Colonic mucosa (tissue), 4 donors: ENCODE results near the gene MEI4. TPM values are rescaled to one million over a fixed set of nuclear protein-coding genes. Genes with fewer than 3 reads are reported as not detected.

Experiments used
- DNase-seq: peaks from one replicate; pipeline ENCODE4 v3.0.0-alpha.2; 2020
- H3K27ac ChIP-seq: fragments of 200-600 bp; one replicate; pipeline ENCODE4 v1.8.0; 2021
- H3K27me3 ChIP-seq: fragments of 200-600 bp; one replicate; pipeline ENCODE4 v1.8.0; 2021
- H3K36me3 ChIP-seq: fragments of 200-600 bp; one replicate; pipeline ENCODE4 v1.8.0; 2021
- H3K4me1 ChIP-seq: fragments of 200-600 bp; one replicate; pipeline ENCODE4 v1.8.0; 2021; ENCODE audit warnings: mild to moderate bottlenecking
- H3K4me3 ChIP-seq: fragments of 200-600 bp; one replicate; pipeline ENCODE4 v1.8.0; 2021
- H3K9ac ChIP-seq, 2 donors: one replicate each; pipeline ENCODE4 v1.7.0; 2013; ENCODE audit warnings: control low read depth in 2 of 2, low read depth in 2 of 2, low read length in 2 of 2
- H3K9me3 ChIP-seq: fragments of 200-600 bp; one replicate; pipeline ENCODE4 v1.8.0; 2021
- intact Hi-C: fragments of 100-400 bp; cut with DNase I; formaldehyde crosslinking; loops from one replicate; pipeline ENCODE4 v1.14.1; 2022
- total RNA-seq, 2 donors: library from RNA; stranded (reverse); fragmentation: NEBNext Ultra II Directional in 1 of 2; extraction: Animal tissue kit (Norgen Biotek cat#: 25700) in 1 of 2; gene quantifications; one replicate each; pipeline ENCODE4 v1.2.1, GENCODE V29; 2021
- TF ChIP-seq, protein P1 (sequence below): fragments of 200-600 bp; IDR thresholded peaks from one replicate; pipeline ENCODE4 v1.8.0; 2022; ENCODE audit warnings: antibody characterized with exemption, mild to moderate bottlenecking
- donor health status: healthy.
- donor health status: DM: no; HTN: no; CAD: no.
- donor health status: DM: no; HTN: no; CAD: no.

The MEI4 gene
- total RNA-seq, 2 donors from 2014 or later = not detected

DNA sequence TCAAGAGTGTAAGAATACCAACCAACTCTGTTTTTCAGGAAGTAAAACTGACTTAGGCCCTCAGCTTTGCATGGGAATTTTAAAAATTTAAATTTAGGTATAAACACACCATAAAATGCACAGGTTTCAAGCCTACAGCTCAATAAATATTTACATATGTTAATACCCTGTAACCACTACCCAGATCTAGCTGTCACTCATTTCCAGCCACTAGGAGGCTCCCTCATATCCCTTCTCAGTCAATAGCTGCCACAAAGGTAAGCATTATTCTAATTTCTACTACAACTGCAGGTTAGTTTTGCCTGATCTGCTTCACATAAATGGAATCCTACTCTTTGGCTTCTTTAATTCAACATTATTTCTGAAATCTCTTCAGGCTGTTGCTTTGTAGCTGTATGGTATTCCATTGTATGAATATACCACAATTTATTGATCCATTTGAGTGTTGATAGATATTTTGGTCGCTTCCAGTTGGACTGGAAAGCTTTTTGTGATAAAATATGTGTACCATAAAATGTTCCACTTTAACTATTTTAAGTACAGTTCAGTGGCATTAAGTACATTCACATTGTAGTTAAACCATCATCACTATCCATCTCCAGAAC, 32.5 kb upstream of the MEI4 start:
- Histone ChIP-seq H3K9me3 (no peaks in the 10 kb centered on the region), H3K4me3 (no peak overlapping the region), H3K27ac (no peak overlapping the region), H3K27me3 (no peaks in the 10 kb centered on the region), H3K36me3 (no peaks in the 10 kb centered on the region), H3K9ac (no peak overlapping the region), H3K4me1 (no peaks in the 10 kb centered on the region)
- intact Hi-C loops = no loop called here
- DNase-seq = peak; percentile 17
- TF ChIP-seq, protein P1, sequence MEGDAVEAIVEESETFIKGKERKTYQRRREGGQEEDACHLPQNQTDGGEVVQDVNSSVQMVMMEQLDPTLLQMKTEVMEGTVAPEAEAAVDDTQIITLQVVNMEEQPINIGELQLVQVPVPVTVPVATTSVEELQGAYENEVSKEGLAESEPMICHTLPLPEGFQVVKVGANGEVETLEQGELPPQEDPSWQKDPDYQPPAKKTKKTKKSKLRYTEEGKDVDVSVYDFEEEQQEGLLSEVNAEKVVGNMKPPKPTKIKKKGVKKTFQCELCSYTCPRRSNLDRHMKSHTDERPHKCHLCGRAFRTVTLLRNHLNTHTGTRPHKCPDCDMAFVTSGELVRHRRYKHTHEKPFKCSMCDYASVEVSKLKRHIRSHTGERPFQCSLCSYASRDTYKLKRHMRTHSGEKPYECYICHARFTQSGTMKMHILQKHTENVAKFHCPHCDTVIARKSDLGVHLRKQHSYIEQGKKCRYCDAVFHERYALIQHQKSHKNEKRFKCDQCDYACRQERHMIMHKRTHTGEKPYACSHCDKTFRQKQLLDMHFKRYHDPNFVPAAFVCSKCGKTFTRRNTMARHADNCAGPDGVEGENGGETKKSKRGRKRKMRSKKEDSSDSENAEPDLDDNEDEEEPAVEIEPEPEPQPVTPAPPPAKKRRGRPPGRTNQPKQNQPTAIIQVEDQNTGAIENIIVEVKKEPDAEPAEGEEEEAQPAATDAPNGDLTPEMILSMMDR = peak; percentile 49

DNA sequence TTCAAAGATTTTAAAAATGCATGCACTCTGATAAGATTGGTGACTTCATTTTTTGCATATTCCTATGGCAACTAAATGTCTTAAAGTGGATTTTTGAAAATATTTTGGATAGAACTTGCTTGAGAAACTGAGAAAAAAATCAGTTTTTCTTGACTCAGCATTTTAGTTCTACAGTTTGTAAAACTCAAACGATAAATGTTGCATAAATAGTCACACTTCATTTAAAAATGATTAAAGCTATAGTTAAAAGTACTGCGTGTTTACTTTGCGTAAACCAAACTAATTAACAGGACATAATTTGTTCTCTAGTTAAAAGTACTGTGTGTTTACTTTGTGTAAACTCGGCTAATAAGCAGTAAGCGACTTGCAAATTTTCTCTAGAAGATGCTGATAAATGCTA, 28.3 kb upstream of the MEI4 start:
- H3K9ac ChIP-seq = no peak overlapping the region
- no peaks in the 10 kb centered on the region for H3K36me3 ChIP-seq
- intact Hi-C loops = no loop called here
- no peak for DNase-seq
- TF ChIP-seq, protein P1 = no peak
- H3K4me3 ChIP-seq = no peak overlapping the region
- no peaks in the 10 kb centered on the region for H3K4me1 ChIP-seq
- H3K27ac ChIP-seq = no peak overlapping the region
- no peaks in the 10 kb centered on the region for H3K27me3 ChIP-seq
- no peaks in the 10 kb centered on the region for H3K9me3 ChIP-seq

- DNase-seq = no peak
- TF ChIP-seq, protein P1 = no peak
- Histone ChIP-seq H3K9ac (no peak overlapping the region), H3K36me3 (no peaks in the 10 kb centered on the region), H3K9me3 (no peaks in the 10 kb centered on the region), H3K4me3 (no peak overlapping the region), H3K27ac (no peak overlapping the region), H3K27me3 (no peaks in the 10 kb centered on the region), H3K4me1 (no peaks in the 10 kb centered on the region)
- intact Hi-C loops = no loop called here
These were observed 26.4 kb upstream of the MEI4 start for GRCh38 chr6:77626426-77626825.

DNA sequence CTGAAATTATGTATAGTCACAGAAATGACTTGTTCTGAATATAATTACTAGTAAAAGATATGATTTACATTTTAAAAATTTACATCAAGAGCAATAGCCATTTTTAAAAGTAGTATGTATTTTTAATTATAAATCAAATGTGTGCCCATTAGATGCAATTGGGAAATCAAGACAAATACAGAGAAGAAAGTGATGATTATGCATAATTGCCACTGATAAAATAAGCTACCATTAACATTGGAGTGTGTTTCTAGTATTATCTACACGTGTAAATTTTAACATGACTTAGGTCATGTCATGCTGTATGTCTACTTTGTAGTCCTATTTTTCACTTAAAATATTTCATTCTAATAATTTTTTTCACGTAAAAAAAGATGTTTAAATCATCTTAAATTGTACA, 22.8 kb upstream of the MEI4 start:
- Histone ChIP-seq H3K9ac (no peak overlapping the region), H3K27ac (no peak overlapping the region), H3K36me3 (no peaks in the 10 kb centered on the region), H3K9me3 (no peaks in the 10 kb centered on the region), H3K4me3 (no peak overlapping the region), H3K4me1 (no peaks in the 10 kb centered on the region), H3K27me3 (no peaks in the 10 kb centered on the region)
- TF ChIP-seq, protein P1 = no peak
- DNase-seq = no peak
- intact Hi-C loops = no loop called here

GRCh38 chr6:77633471-77633870, 19.4 kb upstream of the MEI4 start:
- Histone ChIP-seq H3K4me3 (no peak overlapping the region), H3K36me3 (no peaks in the 10 kb centered on the region), H3K9ac (no peak overlapping the region), H3K27ac (no peak overlapping the region), H3K4me1 (no peaks in the 10 kb centered on the region), H3K9me3 (no peaks in the 10 kb centered on the region), H3K27me3 (no peaks in the 10 kb centered on the region)
- no peak for DNase-seq
- intact Hi-C loops = no loop called here
- TF ChIP-seq, protein P1 = no peak
